Natural killer cell (primary cell): ENCODE measurements around the gene LYST. TPM values are rescaled to one million over a fixed set of nuclear protein-coding genes. Genes with fewer than 3 reads are reported as not detected.
"Not testable (repeated sequence)": the region's sequence is repeated elsewhere in the genome, so short reads cannot be mapped to it uniquely, and the experiment has no call there.

Source experiments
- ATAC-seq, 3 donors: fragments of 150-1000 bp in 2 of 3; fragments of 200-7000 bp in 1 of 3; cut with Tn5 transposase; 1 replicate in 1 of 3; 2 replicates in 2 of 3; pipeline ENCODE4 v1.10.0; 2021; ENCODE audit warnings: mild to moderate bottlenecking in 2 of 3, moderate library complexity in 2 of 3
- DNase-seq, 2 donors: peaks; one replicate each; pipeline versions ENCODE4 v3.0.0 to v3.0.0-alpha.2; 2013 to 2021; ENCODE audit warnings: mixed read lengths in 1 of 2
- H3K27ac ChIP-seq: one replicate; pipeline ENCODE4 v1.5.1; 2013; ENCODE audit warnings: mild to moderate bottlenecking, low read length
- H3K27me3 ChIP-seq: one replicate; pipeline ENCODE4 v1.6.1; 2013; ENCODE audit warnings: low read length; ENCODE audit not compliant: control insufficient read depth, insufficient read depth
- H3K36me3 ChIP-seq: one replicate; pipeline ENCODE4 v1.6.1; 2013; ENCODE audit warnings: low read length; ENCODE audit not compliant: control insufficient read depth, insufficient read depth
- H3K4me1 ChIP-seq: one replicate; pipeline ENCODE4 v1.6.1; 2013; ENCODE audit warnings: low read length; ENCODE audit not compliant: control insufficient read depth, insufficient read depth
- H3K4me3 ChIP-seq: one replicate; pipeline ENCODE4 v1.5.1; 2013; ENCODE audit warnings: low read length
- H3K9me3 ChIP-seq: one replicate; pipeline ENCODE4 v1.6.1; 2013; ENCODE audit warnings: low read length; ENCODE audit not compliant: control insufficient read depth, insufficient read depth
- H3K27ac Mint-ChIP-seq, 2 donors: one replicate each; pipeline ENCODE4 v1.8.0; 2022; ENCODE audit warnings: mild to moderate bottlenecking in 2 of 2, mixed read lengths in 2 of 2, moderate library complexity in 1 of 2
- H3K27me3 Mint-ChIP-seq, 2 donors: one replicate each; pipeline ENCODE4 v1.8.0; 2022; ENCODE audit warnings: low read depth in 2 of 2, mixed read lengths in 2 of 2
- H3K36me3 Mint-ChIP-seq: one replicate; pipeline ENCODE4 v1.8.0; 2022; ENCODE audit warnings: mixed read lengths
- H3K4me1 Mint-ChIP-seq, 2 donors: one replicate each; pipeline ENCODE4 v1.8.0; 2022; ENCODE audit warnings: mixed read lengths in 2 of 2
- H3K4me3 Mint-ChIP-seq: one replicate; pipeline ENCODE4 v1.8.0; 2022; ENCODE audit warnings: mild to moderate bottlenecking, moderate library complexity, mixed read lengths
- H3K9me3 Mint-ChIP-seq, 2 donors: one replicate each; pipeline ENCODE4 v1.8.0; 2022; ENCODE audit warnings: mixed read lengths in 2 of 2
- CTCF ChIP-seq: fragments of 200-600 bp; IDR thresholded peaks from one replicate; pipeline ENCODE4 v1.8.0; 2022; ENCODE audit warnings: antibody characterized with exemption
- WGBS: methylation state at CpG from one replicate; pipeline ENCODE4 v1.1.7; 2013; ENCODE audit warnings: missing lambda C conversion rate; ENCODE audit not compliant: insufficient coverage; 5-methylcytosine and 5-hydroxymethylcytosine counted together
- intact Hi-C: fragments of 100-400 bp; cut with micrococcal nuclease; formaldehyde crosslinking; loops from one replicate; pipeline ENCODE4 v1.14.2; 2022
- total RNA-seq, 4 donors: library from RNA; stranded (reverse); fragments of 120-200 nt in 1 of 4; gene quantifications; one replicate each; pipeline versions ENCODE4 v1.2.3 to v1.2.4, GENCODE V29; 2013 to 2022

LYST gene
- total RNA-seq, 3 donors from 2014 or later (not counting 1 experiment from before 2014, with no cell fraction given): 89.9 to 115 (median 93.6) TPM

DNA sequence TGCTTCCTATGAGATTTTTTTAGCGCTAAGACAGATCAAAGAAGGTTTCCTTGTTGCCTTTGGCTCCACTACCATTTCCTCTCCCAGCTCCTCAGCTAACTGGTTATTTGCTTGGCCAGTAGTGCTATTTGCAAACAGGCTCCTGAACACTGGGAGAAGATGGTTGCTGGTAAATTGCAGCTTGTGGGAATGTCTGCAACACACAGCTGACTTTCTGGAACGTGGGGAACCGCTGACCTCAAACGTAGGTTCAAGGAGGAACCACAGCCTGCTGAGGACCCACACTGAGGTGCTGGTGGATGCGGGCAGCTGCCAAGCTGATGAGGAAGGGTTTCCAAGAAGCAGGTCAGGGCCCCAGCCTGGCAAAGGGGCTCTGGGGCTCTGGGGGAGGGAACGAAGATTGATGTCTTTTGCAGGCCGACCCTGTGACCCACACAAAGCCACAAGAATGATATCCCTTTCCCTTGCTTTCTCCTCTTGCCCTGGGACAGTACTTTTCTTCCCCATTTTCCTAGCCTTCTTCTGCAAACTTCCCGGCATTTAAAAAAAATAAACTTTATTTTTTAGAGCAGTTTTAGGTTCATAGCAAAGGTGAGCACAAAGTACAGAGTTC lies 241.9 kb downstream of the LYST start:
- intact Hi-C loops: no loop called here
- Mint-ChIP-seq H3K27me3 (peaks cover 12 to 32% of the 10 kb centered on the region in 2 donors), H3K9me3 (no peaks in the 10 kb centered on the region), H3K4me1 (no peaks in the 10 kb centered on the region), H3K27ac (no peak overlapping the region), H3K36me3 (no peaks in the 10 kb centered on the region), H3K4me3 (no peak overlapping the region)
- no peak for TF ChIP-seq CTCF
- no peaks in the 10 kb centered on the region for H3K9me3 ChIP-seq
- no peak for DNase-seq
- ATAC-seq: no peak
- 40% methylated on average over 8 of the region's 8 CpGs for WGBS
- no peak overlapping the region for H3K27ac ChIP-seq
- no peaks in the 10 kb centered on the region for H3K27me3 ChIP-seq
- H3K4me3 ChIP-seq: no peak overlapping the region
- H3K4me1 ChIP-seq: no peaks in the 10 kb centered on the region
- H3K36me3 ChIP-seq: no peaks in the 10 kb centered on the region

DNA sequence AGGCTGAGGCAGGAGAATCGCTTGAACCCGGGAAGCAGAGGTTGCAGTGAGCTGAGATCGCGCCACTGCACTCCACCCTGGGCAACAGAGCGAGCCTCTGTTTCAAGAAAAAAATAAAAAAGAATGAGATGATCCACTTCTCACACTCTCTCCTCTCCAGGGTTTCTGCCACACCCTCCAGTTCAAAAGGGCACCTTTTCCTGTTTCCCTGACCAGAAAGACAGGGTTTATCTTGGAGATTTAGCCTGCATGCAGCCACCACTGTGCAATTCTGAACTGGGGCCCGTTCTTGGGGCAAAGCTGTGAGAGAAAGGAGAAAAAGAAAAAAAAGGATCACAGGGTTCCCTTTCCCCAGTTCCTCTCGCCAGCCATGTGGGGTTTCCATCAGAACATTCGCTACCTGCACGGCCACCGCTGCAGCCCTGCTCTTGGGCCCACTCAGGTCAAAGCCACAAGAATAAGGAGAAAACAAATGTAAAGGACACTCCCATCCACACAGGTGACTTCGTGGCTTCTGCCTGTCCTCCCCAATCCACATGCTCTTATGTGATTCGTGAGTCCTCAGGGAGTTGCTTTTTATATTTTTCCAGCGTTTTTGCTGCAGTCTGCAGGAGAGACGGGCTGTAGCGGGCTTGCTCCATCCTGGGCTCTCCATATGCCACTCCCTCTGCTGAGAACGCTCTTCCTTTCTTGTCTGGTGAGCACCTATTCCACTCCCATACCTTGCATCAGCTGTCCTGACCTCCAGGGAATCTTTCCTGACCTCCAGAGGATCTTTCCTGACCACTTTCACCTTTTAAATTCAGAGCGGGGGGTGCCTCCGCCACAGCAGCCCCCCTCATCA lies 243.5 kb downstream of the LYST start:
- no peaks in the 10 kb centered on the region for H3K36me3 ChIP-seq
- peaks cover 11 to 32% of the 10 kb centered on the region in 2 donors for H3K27me3 Mint-ChIP-seq
- H3K4me3 ChIP-seq: no peak overlapping the region
- no peak overlapping the region for H3K4me3 Mint-ChIP-seq
- H3K27ac Mint-ChIP-seq: no peak overlapping the region
- DNase-seq (no peak), ATAC-seq (no peak)
- no peak for TF ChIP-seq CTCF
- 90% methylated on average over 18 of the region's 18 CpGs for WGBS
- no peak overlapping the region for H3K27ac ChIP-seq
- H3K27me3 ChIP-seq: no peaks in the 10 kb centered on the region
- H3K4me1 ChIP-seq: no peaks in the 10 kb centered on the region
- intact Hi-C loops: no loop called here
- H3K9me3 Mint-ChIP-seq: no peaks in the 10 kb centered on the region
- H3K9me3 ChIP-seq: no peaks in the 10 kb centered on the region
- no peaks in the 10 kb centered on the region for H3K4me1 Mint-ChIP-seq
- no peaks in the 10 kb centered on the region for H3K36me3 Mint-ChIP-seq

GRCh38 chr1:235619149-235619548 lies 247.6 kb downstream of the LYST start:
- H3K9me3 ChIP-seq, H3K27ac ChIP-seq, H3K4me1 ChIP-seq, H3K27me3 ChIP-seq, ATAC-seq, H3K9me3 Mint-ChIP-seq, H3K4me3 ChIP-seq, H3K4me3 Mint-ChIP-seq, H3K36me3 Mint-ChIP-seq, DNase-seq, intact Hi-C loops, H3K36me3 ChIP-seq, H3K4me1 Mint-ChIP-seq, H3K27ac Mint-ChIP-seq: not testable (repeated sequence)
- H3K27me3 Mint-ChIP-seq: peaks cover 10% of the 10 kb centered on the region in 2 donors
- whole genome bisulfite sequencing: 88% methylated on average over 2 of the region's 2 CpGs

DNA sequence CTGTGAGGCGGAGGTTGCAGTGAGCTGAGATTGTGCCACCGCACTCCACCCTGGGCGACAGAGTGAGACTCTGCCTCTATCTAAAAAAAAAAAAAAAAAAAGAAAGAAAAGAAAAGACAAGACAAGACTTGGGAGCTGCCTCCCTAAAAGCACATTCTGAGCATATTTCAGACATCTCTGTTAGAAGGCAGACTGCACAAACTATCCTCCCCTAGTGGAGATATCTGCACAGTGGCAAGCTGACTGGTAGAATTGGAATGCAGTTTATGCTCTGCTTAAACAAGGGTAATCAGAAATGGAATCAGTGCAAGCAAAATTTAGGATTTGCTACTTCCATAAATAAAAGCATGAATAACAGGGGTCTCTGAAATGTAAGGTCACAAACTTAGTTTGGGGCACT lies 248.9 kb downstream of the LYST start:
- H3K4me3 ChIP-seq: no peak overlapping the region
- DNase-seq (no peak), ATAC-seq (no peak)
- intact Hi-C loops: no loop called here
- Mint-ChIP-seq H3K4me1 (no peaks in the 10 kb centered on the region), H3K27ac (no peak overlapping the region), H3K9me3 (no peaks in the 10 kb centered on the region), H3K36me3 (no peaks in the 10 kb centered on the region), H3K27me3 (peaks cover 0 to 4% of the 10 kb centered on the region in 2 donors), H3K4me3 (no peak overlapping the region)
- no peaks in the 10 kb centered on the region for H3K9me3 ChIP-seq
- WGBS: 95% methylated on average over 3 of the region's 3 CpGs
- no peak overlapping the region for H3K27ac ChIP-seq
- no peak for TF ChIP-seq CTCF
- no peaks in the 10 kb centered on the region for H3K36me3 ChIP-seq
- H3K4me1 ChIP-seq: no peaks in the 10 kb centered on the region
- H3K27me3 ChIP-seq: no peaks in the 10 kb centered on the region
